ENCODE data around the gene ENOSF1.

DNA sequence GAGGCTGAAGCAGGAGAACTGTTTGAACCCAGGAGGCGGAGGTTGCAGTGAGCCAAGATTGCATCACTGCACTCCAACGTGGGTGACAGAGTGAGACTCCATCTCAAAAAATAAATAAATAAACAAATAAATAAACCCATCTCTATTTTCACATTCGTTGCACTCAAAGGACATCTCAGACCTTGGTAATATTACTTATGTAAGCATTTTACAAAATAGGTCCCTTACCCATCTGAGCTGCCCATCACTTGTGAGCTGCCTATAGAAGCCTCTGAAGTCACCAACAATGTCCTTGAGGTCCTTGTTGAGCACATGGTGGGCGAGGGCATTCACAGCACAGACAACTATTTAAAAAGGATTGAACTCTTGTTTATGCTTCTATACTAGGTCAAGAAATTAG, 15.4 kb downstream of the ENOSF1 start:
- TF ChIP-seq, protein P1, sequence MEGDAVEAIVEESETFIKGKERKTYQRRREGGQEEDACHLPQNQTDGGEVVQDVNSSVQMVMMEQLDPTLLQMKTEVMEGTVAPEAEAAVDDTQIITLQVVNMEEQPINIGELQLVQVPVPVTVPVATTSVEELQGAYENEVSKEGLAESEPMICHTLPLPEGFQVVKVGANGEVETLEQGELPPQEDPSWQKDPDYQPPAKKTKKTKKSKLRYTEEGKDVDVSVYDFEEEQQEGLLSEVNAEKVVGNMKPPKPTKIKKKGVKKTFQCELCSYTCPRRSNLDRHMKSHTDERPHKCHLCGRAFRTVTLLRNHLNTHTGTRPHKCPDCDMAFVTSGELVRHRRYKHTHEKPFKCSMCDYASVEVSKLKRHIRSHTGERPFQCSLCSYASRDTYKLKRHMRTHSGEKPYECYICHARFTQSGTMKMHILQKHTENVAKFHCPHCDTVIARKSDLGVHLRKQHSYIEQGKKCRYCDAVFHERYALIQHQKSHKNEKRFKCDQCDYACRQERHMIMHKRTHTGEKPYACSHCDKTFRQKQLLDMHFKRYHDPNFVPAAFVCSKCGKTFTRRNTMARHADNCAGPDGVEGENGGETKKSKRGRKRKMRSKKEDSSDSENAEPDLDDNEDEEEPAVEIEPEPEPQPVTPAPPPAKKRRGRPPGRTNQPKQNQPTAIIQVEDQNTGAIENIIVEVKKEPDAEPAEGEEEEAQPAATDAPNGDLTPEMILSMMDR (conservative IDR thresholded peaks at IDR 0.05; ENCODE audit: low read depth, low read length): no peak
- TF ChIP-seq MAZ (IDR thresholded peaks at IDR 0.05; ENCODE audit: borderline replicate concordance, low read depth, low read length): no peak
- TF ChIP-seq RCOR1 (IDR thresholded peaks at IDR 0.05; ENCODE audit: insufficient replicate concordance, low read length): no peak
